Activated effector memory CD4-positive, alpha-beta T cell treated with Interleukin-2 at 50 U/mL for 16 hours (primary cell): ENCODE measurements around the gene TMEM150B.

Source experiments
- DNase-seq: peaks from one replicate; pipeline ENCODE4 v3.0.0-alpha.2; 2020

The TMEM150B gene, protein sequence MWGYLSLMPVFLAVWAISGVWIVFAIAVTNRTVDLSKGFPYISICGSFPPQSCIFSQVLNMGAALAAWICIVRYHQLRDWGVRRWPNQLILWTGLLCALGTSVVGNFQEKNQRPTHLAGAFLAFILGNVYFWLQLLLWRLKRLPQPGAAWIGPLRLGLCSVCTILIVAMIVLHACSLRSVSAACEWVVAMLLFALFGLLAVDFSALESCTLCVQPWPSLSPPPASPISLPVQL

DNA sequence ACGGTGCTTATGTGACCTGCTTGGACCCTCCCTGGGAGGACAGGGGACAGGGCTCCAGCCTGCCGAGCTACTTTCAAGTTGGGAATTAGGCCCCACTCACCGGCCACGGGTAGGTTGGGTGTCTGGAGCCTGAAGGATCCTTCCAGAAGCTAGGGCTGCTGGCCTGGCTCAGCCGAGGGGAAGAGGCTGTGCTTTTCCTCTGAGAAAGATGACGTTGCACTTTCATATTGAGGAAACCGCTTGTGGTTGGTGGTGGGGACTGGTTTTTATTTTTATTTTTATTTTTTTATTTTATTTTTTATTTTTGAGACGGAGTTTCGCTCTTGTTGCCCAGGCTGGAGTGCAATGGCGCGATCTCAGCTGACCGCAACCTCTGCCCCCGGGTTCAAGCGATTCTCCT is at the start of gene TMEM150B:
Gene TMEM150B, minus strand, starts transcription at position 170 of the 400 bp plus-strand sequence. CDS start 4,305 bp downstream, outside the sequence.
- no peak for DNase-seq

DNA sequence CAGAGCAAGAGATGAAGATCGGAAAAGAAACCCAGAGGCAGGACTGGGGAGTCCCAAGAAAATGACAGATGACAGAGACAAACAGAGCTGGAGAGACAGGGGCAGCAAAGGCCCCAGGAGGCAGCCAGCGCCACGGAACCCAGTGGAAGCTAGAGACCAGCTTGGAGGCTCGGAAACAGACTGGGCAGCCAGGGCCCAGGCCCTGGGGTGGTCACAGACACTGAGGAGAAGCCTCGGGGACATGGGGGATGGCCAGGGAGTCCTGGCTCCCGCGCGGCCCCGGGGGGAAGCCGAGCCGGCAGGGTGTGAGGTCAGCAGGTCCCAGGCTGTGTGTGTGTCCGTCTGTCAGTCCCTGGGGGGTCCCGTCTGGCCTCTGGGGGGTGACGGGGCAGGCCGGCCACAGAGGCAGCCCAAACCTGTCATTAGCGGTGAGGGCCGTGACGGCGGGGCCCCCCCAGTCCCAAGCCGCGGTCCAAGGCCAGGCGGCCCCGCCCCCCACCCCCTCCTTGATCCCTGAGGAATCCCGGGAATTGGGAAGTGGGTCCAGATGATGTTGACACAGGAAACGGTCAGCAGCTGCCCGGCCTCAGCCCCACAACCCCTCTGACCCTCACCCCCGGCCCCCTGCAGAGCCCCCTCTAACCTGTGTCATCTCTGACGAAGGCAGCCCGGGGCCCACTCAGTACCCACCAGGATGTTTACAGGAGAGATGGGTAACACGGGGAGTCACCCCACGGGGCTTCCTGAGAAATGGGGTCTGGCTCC is 49.0 kb upstream of the TMEM150B start:
- no peak for DNase-seq

DNA sequence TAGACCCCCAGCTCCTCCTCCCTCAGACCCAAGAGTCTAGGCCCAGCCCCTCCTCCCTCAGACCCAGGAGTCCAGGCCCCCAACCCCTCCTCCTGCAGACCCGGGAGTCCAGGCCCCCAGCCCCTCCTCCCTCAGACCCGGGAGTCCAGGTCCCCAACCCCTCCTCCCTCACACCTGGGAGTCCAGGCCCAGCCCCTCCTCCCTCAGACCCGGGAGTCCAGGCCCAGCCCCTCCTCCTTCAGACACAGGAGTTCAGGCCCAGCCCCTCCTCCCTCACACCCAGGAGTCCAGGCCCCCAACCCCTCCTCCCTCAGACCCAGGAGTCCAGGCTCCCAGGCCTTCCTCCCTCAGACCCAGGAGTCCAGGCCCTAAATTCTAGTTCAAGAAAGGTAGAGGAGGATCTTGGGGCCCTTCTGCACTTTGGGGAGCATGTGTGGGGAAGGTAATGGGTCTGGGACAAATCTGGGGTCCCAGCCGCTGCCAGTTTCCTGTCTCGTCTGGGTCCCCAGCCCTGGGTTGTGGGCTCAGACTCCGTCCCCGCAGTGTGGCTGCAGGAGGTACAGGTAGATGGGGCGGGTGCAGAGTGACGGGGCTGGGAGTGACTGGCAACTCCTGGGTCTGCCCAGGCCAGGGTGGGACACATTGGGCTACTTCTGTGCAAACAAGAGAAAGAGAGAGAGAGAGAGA is 48.3 kb upstream of the TMEM150B start:
- no peak for DNase-seq

DNA sequence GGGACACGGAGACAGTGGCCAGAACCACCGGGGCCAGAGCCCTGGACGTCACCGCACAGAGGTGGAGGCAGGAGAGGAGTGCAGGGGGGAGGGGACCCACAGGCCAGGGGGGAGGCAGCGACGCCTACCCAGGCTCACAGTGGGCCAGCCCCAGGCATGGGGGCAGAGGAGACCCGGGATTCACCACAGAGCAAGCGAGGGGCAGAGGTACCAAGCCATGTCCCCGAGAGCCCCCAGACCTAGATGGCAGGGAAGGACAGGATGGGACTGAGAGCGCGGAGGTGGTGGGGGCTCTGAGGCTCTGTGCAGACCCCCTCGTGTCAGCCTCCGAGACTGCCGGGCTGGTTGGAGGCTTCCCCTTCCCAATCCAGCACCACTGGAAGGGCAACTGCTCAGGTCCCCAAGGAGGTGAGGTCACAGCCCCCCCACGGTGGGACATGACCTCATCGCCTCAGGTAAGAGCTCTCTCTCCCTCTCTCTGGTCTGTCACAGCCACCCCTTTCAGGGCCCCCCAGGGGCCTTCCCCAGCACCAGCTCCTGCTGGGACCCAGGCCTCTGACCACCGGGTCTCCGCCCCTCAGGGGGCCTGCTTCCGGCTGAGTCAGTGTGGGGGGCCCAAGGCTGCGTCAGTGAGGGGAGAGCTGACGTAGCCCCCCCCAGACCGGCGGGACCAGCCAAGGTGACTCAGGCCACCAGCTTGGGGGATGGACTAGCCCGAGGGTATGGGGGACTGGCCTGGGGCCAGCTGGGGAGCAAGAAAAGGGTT is 47.4 kb upstream of the TMEM150B start:
- no peak for DNase-seq

DNA sequence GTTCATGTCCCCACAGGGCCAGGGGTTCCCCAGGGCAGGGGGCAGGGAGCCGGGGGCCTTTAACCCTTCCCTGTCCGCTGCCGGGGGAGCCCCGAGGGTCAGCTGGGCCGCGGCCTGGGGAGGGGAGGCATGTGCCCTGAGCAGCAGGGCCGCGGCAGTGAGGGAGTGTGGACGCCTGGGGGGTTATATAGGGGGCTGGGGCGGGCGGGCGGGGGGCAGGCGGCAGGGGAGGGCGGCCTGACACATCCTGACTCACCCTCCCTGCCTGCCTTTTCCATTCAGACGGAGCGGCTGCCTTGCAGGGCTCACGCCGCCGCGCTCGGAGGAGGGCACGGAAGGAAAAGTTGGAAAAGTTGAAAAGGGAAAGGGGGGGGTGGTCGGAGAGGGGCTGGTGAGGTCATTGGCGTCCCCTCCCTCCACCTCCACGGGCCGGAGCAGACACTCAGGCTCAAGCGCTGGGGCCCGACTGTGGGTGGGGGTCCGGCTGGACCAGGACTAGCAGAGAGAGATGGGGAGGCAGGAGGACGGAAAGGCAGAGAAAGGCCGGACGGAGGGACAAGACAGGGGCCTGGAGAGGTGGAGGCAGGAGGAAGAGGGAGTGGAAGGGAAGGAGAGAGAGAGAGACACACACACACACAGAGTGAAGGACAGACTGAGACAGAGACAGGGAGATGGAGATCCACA is 45.3 kb upstream of the TMEM150B start, which contains the start of gene IL11:
Gene IL11, minus strand, starts transcription at position 159 of the 684 bp plus-strand sequence. Its CDS starts 153 bp downstream, at position 6.
- no peak for DNase-seq

DNA sequence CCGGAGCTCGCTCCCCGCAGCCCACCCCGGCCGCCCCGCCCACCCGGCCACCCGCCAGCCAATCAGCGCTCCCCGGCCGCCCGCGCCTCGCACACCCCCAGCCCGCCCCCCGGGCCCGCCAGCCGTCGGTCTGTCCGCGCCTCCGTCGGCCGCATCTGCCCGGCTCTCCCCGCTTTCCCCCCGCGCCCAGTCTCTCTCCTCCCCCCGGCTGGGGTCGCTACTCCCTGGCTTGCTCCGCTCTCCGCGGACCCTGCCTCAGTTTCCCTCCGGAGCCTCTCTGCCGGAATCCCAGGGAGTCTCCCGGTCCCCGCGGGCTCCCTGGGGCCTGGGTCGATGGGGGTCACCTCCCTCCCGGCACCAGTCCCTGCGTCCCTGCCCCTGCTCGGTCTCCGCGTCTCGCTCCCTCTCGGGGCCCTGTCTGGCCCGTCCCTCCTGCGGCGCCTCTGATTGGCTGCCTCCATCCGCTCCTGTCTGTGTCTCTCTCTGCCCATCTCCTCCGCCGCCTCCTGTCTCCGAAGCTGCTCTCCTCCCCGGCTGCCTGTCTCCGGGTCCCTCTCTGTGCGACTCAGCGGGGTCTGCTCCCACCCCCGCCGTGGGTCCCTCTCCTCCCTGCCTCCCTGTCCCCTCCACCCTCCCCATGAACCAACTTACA is 44.6 kb upstream of the TMEM150B start:
- no peak for DNase-seq

DNA sequence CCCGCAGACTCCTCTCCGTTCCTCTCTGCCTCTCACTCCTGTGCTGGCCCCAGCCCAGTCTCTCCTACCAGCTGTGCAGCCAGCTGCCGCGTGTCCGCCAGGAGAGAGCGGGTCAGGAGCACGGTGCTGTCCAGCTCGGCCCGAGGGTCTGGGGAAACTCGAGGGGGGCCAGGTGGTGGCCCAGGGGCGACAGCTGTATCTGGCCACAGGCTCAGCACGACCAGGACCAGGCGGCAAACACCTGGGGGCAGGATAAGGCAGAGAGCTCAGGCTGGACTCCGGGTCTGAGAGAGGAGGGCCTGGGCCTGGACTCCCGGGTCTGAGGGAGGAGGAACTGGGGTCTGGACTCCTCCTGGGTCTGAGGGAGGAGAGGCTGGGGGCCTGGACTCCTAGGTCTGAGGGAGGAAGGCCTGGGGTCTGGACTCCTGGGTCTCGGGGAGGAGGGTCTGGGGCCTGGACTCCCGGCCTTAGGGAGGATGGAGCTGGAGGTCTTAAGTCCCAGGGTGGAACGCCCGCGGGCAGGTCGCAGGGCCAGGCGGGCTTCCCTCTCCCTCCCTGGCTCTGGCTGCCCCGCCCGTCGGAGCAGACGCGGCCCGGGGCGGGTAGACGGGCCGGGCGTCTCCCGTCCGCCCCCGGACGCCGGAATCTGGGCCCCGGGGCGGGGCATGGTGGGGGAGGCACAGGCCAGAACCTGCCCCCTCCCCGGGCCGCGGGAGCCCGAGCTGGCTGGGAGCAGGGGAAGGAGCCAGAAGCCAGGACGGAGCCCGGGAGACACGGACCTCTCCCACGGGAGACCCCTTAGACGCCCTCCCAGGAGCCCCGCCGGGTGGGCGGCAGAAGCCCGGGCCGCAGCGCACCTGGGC is 43.8 kb upstream of the TMEM150B start:
- DNase-seq: no peak

DNA sequence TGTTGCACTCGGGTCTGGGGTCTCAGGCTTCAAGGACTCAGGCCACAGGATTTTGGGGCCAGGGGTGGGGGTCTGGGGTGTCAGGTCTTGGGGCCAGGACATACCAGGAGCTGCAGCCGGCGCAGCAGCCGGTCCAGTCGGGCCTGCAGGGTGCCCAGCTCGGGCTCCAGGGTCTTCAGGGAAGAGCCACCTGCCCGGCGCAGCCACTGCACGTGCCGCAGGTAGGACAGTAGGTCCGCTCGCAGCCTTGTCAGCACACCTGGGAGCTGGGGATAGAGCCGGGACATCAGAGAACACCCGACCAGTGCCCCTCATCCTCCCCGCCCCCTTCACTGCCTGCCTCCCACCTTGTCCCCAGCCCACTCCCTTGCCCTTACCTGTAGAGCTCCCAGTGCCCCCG is 43.0 kb upstream of the TMEM150B start:
- DNase-seq: no peak

DNA sequence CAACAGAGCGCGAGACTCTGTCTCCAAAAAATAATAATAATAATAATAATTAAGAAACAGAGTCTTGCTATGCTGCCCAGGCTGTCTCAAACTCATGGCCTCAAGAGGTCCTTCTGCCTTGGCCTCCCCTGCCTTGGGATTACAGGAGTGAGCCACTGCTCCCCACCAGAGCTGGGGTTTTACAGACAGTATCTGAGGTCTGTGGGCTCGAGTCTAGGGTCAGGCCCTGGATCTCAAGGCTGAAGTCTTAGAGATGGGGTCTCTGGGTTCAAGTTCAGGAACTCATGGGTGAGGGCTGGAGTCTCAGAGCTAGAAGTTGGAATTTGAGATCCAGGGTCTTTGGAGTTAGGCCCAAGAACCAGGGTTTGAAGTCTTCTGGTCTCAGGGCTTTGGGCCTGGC is 41.6 kb upstream of the TMEM150B start:
- DNase-seq: no peak

DNA sequence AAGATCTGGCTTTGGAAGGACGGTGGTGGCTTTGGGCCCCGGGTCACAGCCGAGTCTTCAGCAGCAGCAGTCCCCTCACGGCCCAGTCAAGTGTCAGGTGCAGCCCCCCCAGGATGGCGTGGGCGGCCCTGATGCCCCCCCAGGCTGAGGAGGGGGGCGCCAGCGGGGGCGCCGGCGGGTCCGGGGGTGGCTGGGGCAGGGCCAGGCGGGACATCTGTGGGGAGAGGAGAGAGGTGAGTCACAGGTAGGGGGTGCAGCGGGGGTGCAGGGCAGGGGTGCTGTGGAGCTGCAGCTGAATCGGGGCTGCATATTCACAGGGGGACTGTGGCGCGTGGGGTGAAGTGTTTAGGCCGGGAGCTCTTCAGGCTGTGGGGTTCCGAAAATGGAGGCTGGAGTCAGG is 40.8 kb upstream of the TMEM150B start:
- no peak for DNase-seq

DNA sequence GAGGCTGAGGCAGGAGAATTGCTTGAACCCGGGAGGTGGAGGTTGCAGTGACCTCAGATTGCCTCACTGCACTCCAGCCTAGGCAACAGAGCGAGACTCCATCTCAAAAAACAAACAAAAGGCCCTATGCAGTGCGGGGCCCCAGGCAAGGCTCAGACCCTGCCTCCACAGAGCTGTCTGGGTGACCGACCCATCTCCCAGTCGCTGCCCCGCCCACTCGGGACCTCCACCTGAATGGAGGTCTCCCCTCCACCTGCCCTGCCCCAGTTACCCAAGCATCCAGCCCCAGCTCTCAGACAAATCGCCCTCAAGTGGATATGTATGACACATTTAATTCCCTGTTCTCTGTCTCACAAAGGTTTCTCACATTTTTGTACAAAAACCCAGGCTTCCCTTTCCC is 40.1 kb upstream of the TMEM150B start:
- DNase-seq: no peak

DNA sequence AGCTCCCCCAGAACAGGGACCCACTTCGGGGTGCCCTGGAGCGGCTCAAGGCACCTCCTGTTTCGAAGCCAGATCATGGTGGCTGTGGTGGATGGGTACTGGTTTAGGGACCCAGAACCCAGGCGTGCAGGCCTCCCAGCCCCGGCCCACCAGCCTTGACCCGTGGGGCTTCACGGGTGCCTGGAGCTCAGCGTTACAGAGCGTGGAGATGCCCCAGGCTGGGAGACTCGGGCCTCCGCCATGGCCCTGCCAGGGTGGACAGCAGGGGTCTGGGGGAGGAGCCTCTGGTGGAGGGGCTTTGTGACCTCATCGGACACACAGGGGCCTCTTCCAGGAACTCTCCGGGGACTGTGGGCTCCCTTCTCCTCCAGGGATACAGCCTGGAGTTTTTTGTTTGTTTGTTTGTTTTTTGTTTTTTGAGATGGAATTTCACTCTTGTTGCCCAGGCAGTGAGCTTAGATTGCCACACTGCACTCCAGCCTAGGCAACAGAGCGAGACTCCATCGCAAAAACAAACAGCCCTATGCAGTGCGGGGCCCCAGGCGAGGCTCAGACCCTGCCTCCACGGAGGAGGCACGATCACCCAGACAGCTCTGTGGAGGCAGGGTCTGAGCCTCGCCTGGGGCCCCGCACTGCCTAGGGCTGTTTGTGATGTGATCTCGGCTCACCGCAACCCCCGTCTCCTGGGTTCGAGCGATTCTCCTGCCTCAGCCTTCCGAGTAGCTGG is 38.0 kb upstream of the TMEM150B start, which contains the start of gene GARIN5B:
Gene GARIN5B, minus strand, starts transcription at position 271 of the 727 bp plus-strand sequence. Its CDS starts 194 bp downstream, at position 77.
- no peak for DNase-seq

DNA sequence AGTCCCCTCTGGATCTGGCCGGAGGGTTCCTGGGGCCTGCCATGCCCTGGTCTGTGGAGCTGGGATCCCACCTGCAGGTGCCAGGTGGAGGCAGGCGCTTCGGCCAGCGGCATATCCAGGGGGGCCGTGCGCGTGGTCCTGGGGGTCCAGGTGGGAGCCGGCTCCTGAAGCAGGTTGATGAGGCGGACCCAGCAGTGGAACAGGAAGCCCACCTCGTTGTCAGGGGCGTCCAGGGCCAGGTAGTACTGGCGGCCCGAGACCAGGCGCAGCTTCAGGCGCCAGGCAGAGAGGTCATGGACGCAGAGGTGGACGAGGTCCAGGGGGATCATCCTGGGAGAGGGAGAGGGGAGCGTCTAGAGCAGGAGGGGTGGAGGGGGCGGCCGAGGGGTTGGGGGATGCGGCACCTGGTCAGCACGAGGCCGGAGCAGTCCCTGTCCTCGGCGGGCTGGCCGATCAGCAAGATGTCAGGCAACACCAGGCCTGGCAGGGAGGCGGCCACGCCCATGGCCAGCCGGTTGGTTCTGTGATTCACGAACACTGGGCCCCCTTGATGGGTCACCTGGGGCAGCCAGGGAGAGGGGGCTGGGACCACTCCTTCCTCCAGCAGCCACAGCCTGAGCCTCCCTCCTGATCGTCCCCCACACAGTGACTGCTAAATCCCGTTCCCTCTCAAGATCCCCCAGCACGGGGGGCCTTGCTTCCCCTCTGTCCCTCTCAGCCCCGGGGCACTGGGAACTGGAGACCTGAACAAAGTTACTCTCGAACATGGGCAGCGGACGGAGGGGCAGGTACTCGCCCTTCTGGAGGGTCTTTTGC is 37.2 kb upstream of the TMEM150B start:
- DNase-seq: no peak

DNA sequence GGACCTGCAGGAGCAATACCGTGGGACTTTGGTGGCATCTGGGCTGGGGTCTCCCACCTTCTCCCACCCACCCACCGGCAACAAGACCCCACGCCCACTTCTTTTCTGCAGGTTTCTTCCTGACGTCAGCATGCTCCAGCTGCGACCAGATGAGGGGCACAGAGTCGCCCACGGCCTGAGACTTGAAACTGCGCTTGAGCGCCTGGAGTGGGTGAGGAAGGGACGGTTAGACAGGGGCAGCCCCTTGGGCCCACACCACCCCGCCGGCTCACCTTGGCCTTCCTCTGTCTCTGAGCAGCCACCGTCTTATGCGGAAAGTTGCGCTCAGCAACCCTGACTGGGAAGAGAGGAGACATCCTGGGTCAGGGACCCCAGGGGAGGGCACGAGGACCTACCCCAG is 35.8 kb upstream of the TMEM150B start:
- no peak for DNase-seq

DNA sequence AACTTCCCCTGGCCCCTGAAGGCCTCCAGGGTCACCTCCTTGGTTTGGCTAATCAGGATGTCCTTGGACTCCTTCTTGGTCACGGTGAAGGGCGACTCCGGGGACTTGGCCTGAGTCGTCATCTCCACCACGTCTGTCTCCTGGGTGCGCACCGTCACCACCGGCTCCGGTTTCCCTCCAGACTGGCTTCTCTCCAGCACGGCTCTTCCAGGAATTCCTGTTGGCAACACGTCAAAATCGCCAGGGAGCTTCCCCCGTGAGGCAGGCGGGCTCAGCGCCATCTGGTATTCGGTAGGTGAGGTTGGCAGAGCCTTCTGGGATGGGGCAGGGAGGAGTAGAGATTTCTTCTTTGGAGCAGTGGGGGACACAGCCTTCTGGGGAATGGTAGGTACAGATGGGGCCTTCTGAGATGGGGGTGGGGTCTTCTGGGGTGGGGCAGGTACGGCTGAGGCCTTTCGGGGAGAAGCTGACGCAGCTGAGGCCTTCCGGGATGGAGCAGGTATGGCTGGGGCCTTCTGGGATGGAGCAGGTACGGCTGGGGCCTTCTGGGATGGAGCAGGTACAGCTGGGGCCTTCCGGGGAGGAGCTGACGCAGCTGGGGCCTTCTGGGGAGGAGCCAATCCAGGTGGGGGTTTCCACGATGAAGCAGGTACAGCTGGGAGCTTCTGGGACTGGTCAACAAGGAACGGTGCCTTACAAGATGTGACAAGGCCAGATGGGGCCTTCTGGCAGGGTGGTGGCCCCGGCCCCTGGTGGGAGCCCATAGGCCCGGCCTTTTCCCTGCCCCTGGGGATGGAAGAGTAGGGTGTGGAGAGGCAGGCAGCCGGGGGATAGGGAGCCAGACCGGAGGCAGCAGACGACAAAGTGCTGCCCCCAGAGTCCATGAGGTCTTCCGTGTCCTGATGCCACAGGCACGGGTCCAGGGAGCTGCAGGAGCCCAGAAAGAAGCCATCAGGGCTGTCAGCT is 34.1 kb upstream of the TMEM150B start:
- no peak for DNase-seq

DNA sequence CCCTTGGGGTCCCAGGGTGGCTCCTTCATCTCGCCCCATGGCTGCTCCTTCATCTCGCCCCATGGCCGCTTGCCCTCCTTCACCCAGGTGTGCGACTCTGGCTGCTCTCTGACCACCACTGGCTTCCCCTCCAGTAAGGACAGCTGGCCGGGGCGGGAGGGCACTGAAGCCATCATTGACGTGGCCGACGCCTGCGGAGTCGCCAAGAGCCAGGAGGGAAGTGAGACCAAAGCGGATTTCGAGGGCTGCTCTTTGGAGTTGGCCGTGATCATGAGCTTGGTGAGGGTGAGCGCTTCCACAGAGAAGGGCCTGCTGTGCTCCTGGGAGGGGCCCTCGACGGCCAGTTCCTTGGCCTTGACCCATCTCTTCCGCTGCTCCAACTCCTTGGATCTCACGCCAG is 33.4 kb upstream of the TMEM150B start:
- DNase-seq: no peak

DNA sequence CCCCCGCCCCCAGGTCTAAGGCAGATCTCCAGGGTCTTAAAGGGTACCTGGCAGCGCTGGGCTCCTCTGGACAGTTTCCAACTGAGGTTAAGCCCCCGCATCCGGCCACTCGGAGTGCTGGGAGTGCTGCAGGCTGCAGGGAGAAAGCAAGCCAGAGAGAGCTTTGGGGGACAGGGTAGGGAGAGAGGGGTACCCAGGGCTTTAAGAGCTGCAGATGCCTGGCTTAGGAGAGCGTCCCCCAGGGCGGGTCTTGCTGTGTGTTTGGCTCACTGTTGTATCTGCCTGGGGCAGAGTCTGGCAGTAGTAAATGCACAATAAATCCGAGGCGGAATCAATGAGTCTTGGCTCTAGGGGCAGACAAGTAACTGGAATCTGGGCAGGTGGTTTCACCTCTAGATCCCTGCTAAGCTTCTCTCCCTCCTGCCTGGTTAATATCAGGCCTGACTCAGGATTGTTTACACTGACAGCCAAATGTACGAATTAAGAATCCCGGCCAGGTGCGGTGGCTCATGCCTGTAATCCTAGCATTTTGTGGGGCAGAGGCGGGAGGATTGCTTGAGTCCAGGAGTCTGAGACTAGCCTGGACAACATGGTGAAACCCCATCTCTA is 30.2 kb upstream of the TMEM150B start:
- DNase-seq: no peak
